ENCODE results near the gene RPTOR. TPM values are rescaled to one million over a fixed set of nuclear protein-coding genes. Genes with fewer than 3 reads are reported as not detected.

Gene RPTOR
- total RNA-seq, 1 donor from 2014 or later: 65.9 TPM

GRCh38 chr17:80749611-80750010 lies 205.0 kb downstream of the RPTOR start:
- intact Hi-C loops (cut with micrococcal nuclease): no loop called here
- DNase-seq (no peak), ATAC-seq (ENCODE audit: low read depth) (no peak)
- Mint-ChIP-seq H3K27ac (no peak overlapping the region), H3K27me3 (no peaks in the 10 kb centered on the region), H3K4me1 (peaks cover 7% of the 10 kb centered on the region), H3K9me3 (no peaks in the 10 kb centered on the region), H3K36me3 (ENCODE audit: low read depth) (peaks cover 29% of the 10 kb centered on the region), H3K4me3 (no peak overlapping the region)
- TF ChIP-seq CTCF (IDR thresholded peaks at IDR 0.05): no peak
- POLR2A ChIA-PET: no interaction called here
- CTCF ChIA-PET: no interaction called here

GRCh38 chr17:80750263-80750662 lies 205.6 kb downstream of the RPTOR start:
- H3K27ac Mint-ChIP-seq: peak overlapping the region; percentile 6
- intact Hi-C loops (cut with micrococcal nuclease): no loop called here
- CTCF ChIA-PET: interaction anchor here (1.4 kb wide), 1 partner anchor 14 kb away, joined by 3 read pairs; no protein-coding TSS in a partner anchor
- H3K9me3 Mint-ChIP-seq: no peaks in the 10 kb centered on the region
- ATAC-seq (ENCODE audit: low read depth): no peak
- TF ChIP-seq CTCF (IDR thresholded peaks at IDR 0.05): no peak
- H3K4me1 Mint-ChIP-seq: peaks cover 9% of the 10 kb centered on the region
- no peaks in the 10 kb centered on the region for H3K27me3 Mint-ChIP-seq
- POLR2A ChIA-PET: no interaction called here
- no peak overlapping the region for H3K4me3 Mint-ChIP-seq
- DNase-seq: no peak
- peaks cover 32% of the 10 kb centered on the region for H3K36me3 Mint-ChIP-seq (ENCODE audit: low read depth)

- peaks cover 39% of the 10 kb centered on the region for H3K36me3 Mint-ChIP-seq (ENCODE audit: low read depth)
These were observed 206.7 kb downstream of the RPTOR start for GRCh38 chr17:80751070-80751945.

GRCh38 chr17:80751946-80752581 lies 207.4 kb downstream of the RPTOR start:
- Mint-ChIP-seq H3K27me3 (no peaks in the 10 kb centered on the region), H3K9me3 (no peaks in the 10 kb centered on the region), H3K27ac (no peak overlapping the region), H3K4me1 (peaks cover 9% of the 10 kb centered on the region), H3K36me3 (ENCODE audit: low read depth) (peaks cover 41% of the 10 kb centered on the region), H3K4me3 (no peak overlapping the region)
- TF ChIP-seq CTCF (IDR thresholded peaks at IDR 0.05): no peak
- CTCF ChIA-PET: no interaction called here
- intact Hi-C loops (cut with micrococcal nuclease): no loop called here
- no peak for ATAC-seq (ENCODE audit: low read depth)
- POLR2A ChIA-PET: no interaction called here
- no peak for DNase-seq

More at GRCh38 chr17:80751070-80751945, 206.7 kb downstream of the RPTOR start:
- ATAC-seq (ENCODE audit: low read depth) (no peak), DNase-seq (no peak)
- no peaks in the 10 kb centered on the region for H3K27me3 Mint-ChIP-seq
- ChIA-PET CTCF (interaction anchor here (1.4 kb wide), 1 partner anchor 15 kb away, joined by 3 read pairs; no protein-coding TSS in a partner anchor), POLR2A (no interaction called here)
- no peak for TF ChIP-seq CTCF (IDR thresholded peaks at IDR 0.05)
- H3K27ac Mint-ChIP-seq: no peak overlapping the region
- H3K9me3 Mint-ChIP-seq: no peaks in the 10 kb centered on the region
- no peak overlapping the region for H3K4me3 Mint-ChIP-seq
- intact Hi-C loops (cut with micrococcal nuclease): no loop called here
- peaks cover 9% of the 10 kb centered on the region for H3K4me1 Mint-ChIP-seq

GRCh38 chr17:80753685-80754345 lies 209.2 kb downstream of the RPTOR start:
- no peaks in the 10 kb centered on the region for H3K9me3 Mint-ChIP-seq
- ATAC-seq (ENCODE audit: low read depth) (no peak), DNase-seq (no peak)
- no peak overlapping the region for H3K27ac Mint-ChIP-seq
- ChIA-PET POLR2A (no interaction called here), CTCF (no interaction called here)
- peaks cover 44% of the 10 kb centered on the region for H3K36me3 Mint-ChIP-seq (ENCODE audit: low read depth)
- H3K27me3 Mint-ChIP-seq: no peaks in the 10 kb centered on the region
- TF ChIP-seq CTCF (IDR thresholded peaks at IDR 0.05): no peak
- peaks cover 15% of the 10 kb centered on the region for H3K4me1 Mint-ChIP-seq
- no peak overlapping the region for H3K4me3 Mint-ChIP-seq
- intact Hi-C loops (cut with micrococcal nuclease): no loop called here
